Measurements from ENCODE around the gene UFD1. TPM values are rescaled to one million over a fixed set of nuclear protein-coding genes. Genes with fewer than 3 reads are reported as not detected.

UFD1 gene
- total and polyA plus RNA-seq, 9 of the 15 experiments (the other 6 are each of a cell fraction or from before 2014, with no cell fraction given): 238 to 645 (median 363) TPM

- TF ChIP-seq RBBP5 (IDR thresholded peaks at IDR 0.05; ENCODE audit: borderline replicate concordance, insufficient read depth, low read length, poor library complexity, severe bottlenecking) (peak; percentile 45), ZNF717 (CRISPR knock-in tag; IDR thresholded peaks at IDR 0.05) (no peak), ZBTB33 (CRISPR knock-in tag; IDR thresholded peaks at IDR 0.05) (no peak), ZNF41 (CRISPR knock-in tag; conservative IDR thresholded peaks at IDR 0.05) (no peak), PHB (CRISPR knock-in tag; IDR thresholded peaks at IDR 0.05) (no peak), IRF2 (CRISPR knock-in tag; IDR thresholded peaks at IDR 0.05) (peak; percentile 71; the same call in 1 of the 2 replicates), RAD21 (CRISPR knock-in tag; conservative IDR thresholded peaks at IDR 0.05 in 1 of 2, IDR thresholded peaks at IDR 0.05 in 1 of 2) (no peak), CBFB (CRISPR knock-in tag; IDR thresholded peaks at IDR 0.05) (no peak), ZBTB5 (IDR thresholded peaks at IDR 0.05) (no peak), ID3 (CRISPR knock-in tag; IDR thresholded peaks at IDR 0.05) (no peak), ID3 (tag; IDR thresholded peaks at IDR 0.05) (no peak), THAP12 (CRISPR knock-in tag; IDR thresholded peaks at IDR 0.05) (peak; percentile 68; the same call in 1 of the 2 replicates), ZC3H4 (CRISPR knock-in tag; IDR thresholded peaks at IDR 0.05; ENCODE audit: borderline replicate concordance) (no peak), ARID4B (CRISPR knock-in tag; IDR thresholded peaks at IDR 0.05) (0 out of 2 replicates have a peak, but pooled peaks have one; percentile 11)
Measured at GRCh38 chr22:19520566-19521305, 41.7 kb upstream of the UFD1 start (continued).
